Small intestine (tissue), 7 donors: ENCODE data around the gene RBMS3. TPM values are rescaled to one million over a fixed set of nuclear protein-coding genes. Genes with fewer than 3 reads are reported as not detected.
"Not testable (repeated sequence)": the region's sequence is repeated elsewhere in the genome, so short reads cannot be mapped to it uniquely, and the experiment has no call there.

Source experiments
- DNase-seq, 2 donors: peaks; one replicate each; pipeline versions ENCODE4 v3.0.0 to v3.0.0-alpha.2; 2013
- FAIRE-seq: peaks from 2 replicates; lab custom pipeline; 2012; peaks lifted over from hg19 to GRCh38; lab: Jason Lieb, UNC
- H3K27ac ChIP-seq, 3 donors: one replicate each; pipeline ENCODE4 v1.5.1; 2013; ENCODE audit warnings: low read length in 2 of 3, mild to moderate bottlenecking in 2 of 3, control low read depth in 1 of 3, inconsistent platforms in 1 of 3, low read depth in 1 of 3, moderate library complexity in 1 of 3
- H3K27me3 ChIP-seq, 3 donors: one replicate each; pipeline ENCODE4 v1.6.1; 2013; ENCODE audit warnings: low read length in 3 of 3, inconsistent platforms in 1 of 3; ENCODE audit not compliant: control insufficient read depth in 3 of 3, insufficient read depth in 3 of 3
- H3K36me3 ChIP-seq, 3 donors: one replicate each; pipeline ENCODE4 v1.6.1; 2013; ENCODE audit warnings: low read length in 3 of 3, inconsistent platforms in 1 of 3, low read depth in 1 of 3, mild to moderate bottlenecking in 1 of 3, moderate library complexity in 1 of 3; ENCODE audit not compliant: control insufficient read depth in 3 of 3, insufficient read depth in 2 of 3
- H3K4me1 ChIP-seq, 3 donors: one replicate each; pipeline ENCODE4 v1.6.1; 2013; ENCODE audit warnings: low read length in 2 of 3, inconsistent platforms in 1 of 3, low read depth in 1 of 3, mild to moderate bottlenecking in 1 of 3, moderate library complexity in 1 of 3; ENCODE audit not compliant: control insufficient read depth in 3 of 3, insufficient read depth in 2 of 3
- H3K4me3 ChIP-seq, 3 donors: one replicate each; pipeline ENCODE4 v1.5.1; 2013; ENCODE audit warnings: low read length in 3 of 3, control low read depth in 1 of 3, inconsistent platforms in 1 of 3, low read depth in 1 of 3, mild to moderate bottlenecking in 1 of 3, moderate library complexity in 1 of 3
- H3K9me3 ChIP-seq, 2 donors: one replicate each; pipeline ENCODE4 v1.6.1; 2013; ENCODE audit warnings: low read depth in 1 of 2, low read length in 1 of 2; ENCODE audit not compliant: control insufficient read depth in 2 of 2, insufficient read depth in 1 of 2
- WGBS, 3 donors: extraction: QIAGEN DNeasy Blood & Tissue Kit; methylation state at CpG; one replicate each; pipeline ENCODE4 v1.1.7; 2013; 5-methylcytosine and 5-hydroxymethylcytosine counted together
- polyA plus RNA-seq, 4 donors: library from polyadenylated mRNA; stranded (reverse) in 3 of 4; unstranded in 1 of 4; fragments of 200-250 nt in 3 of 4; fragments of 120-200 nt in 1 of 4; gene quantifications; one replicate each; pipeline versions ENCODE4 v1.2.1 to v1.2.3, GENCODE V29; 2013
- donor health status: healthy with polysubstance abuse.
- donor health status: control.
- donor health status: control.
- donor health status: Bipolar disorder and iron deficiency.
- donor health status: healthy.

RBMS3 gene
- polyA plus RNA-seq, 4 donors = 0.81 to 6.4 (median 4.8) TPM; not detected in 1

DNA sequence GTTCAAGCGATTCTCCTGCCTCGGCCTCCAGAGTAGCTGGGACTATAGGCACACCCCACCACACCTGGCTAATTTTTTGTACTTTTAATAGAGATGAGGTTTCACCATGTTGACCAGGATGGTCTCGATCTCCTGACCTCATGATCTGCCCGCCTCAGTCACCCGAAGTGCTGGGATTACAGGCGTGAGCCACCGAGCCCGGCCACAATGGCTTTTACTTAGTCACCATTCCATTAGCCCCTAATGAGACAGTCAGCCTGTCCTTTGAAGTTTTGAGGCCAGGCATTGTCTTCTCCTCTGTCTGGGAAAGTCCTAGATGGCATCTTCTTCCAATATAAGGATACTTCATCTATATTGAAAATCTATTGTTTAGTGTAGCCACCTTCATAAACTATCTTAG is 515.9 kb downstream of the RBMS3 start:
- no peaks in the 10 kb centered on the region for H3K4me1 ChIP-seq
- FAIRE-seq (no peak), DNase-seq (no peak)
- H3K36me3 ChIP-seq = no peaks in the 10 kb centered on the region
- no peak overlapping the region for H3K4me3 ChIP-seq
- no peaks in the 10 kb centered on the region for H3K27me3 ChIP-seq
- WGBS, 3 donors = 93 to 96% (median 95%) methylated on average over 8 of the region's 8 CpGs
- no peak overlapping the region for H3K27ac ChIP-seq
- no peaks in the 10 kb centered on the region for H3K9me3 ChIP-seq

DNA sequence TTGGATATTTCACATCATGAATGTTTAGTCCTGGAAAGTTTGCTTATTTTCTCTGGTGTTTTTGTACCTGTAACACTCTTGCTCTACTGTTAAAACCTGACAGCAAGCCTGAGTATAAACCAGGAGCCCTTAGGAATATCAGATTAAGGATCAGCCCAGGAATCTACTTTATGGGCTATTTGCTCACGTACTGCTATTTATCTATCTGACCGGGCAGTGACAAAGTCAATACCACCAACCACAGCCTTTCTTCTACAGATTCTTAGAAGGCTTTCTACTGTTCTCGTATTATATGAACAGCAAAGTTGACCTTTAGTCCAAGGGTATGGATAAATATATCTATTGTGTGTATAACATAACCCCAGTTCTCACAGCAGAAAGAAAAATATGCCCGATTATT is 521.2 kb downstream of the RBMS3 start:
- no peaks in the 10 kb centered on the region for H3K4me1 ChIP-seq
- no peak overlapping the region for H3K4me3 ChIP-seq
- no peaks in the 10 kb centered on the region for H3K27me3 ChIP-seq
- DNase-seq = no peak
- no peak overlapping the region for H3K27ac ChIP-seq
- no peaks in the 10 kb centered on the region for H3K36me3 ChIP-seq
- 27 to 63% (median 31%) methylated on average over 4 of the region's 4 CpGs for WGBS, 3 donors
- no peaks in the 10 kb centered on the region for H3K9me3 ChIP-seq
- FAIRE-seq = no peak

DNA sequence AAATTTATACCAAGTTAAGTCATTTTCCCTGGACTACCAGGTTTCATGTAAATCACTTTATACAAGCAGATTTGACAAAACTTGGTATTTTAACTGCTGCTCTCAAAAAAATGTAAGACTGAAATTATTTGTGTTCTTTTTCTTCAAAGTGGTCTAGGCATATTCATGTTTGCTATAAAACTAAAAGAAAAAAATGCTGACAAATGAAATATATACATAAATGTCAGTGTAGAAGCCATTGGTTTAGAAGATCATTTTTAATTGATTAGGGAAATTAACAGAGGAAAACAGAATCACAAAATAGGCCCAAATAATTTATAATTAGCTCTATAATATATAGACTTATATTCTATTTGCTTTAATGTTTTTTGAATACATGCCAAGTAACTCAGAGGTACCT is 523.2 kb downstream of the RBMS3 start:
- Histone ChIP-seq H3K4me3 (no peak overlapping the region), H3K9me3 (no peaks in the 10 kb centered on the region), H3K4me1 (no peaks in the 10 kb centered on the region), H3K27me3 (no peaks in the 10 kb centered on the region), H3K36me3 (no peaks in the 10 kb centered on the region), H3K27ac (no peak overlapping the region)
- FAIRE-seq (no peak), DNase-seq (no peak)

DNA sequence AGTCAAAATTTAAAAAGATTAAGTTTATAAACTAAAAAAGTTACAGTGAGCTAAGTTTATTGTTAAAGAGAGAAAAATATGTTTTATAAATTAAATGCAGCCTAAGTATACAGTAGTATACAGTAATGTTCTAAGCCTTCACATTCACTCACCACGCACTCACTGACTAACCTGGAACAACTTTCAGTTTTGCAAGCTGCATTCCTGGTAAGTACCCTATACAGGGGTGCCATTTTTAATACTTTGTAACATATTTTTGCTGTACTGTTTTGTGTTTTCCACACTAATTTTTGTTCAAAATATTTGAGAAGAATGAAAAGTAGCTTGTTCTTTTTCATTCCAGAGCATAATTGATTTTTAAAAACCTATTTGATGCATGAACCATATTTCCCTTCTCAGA is 524.9 kb downstream of the RBMS3 start:
- no peaks in the 10 kb centered on the region for H3K27me3 ChIP-seq
- 0 to 69% (median 37%) methylated on average over 1 of the region's 1 CpG for WGBS, 3 donors
- FAIRE-seq = no peak
- no peak overlapping the region for H3K27ac ChIP-seq
- H3K4me3 ChIP-seq = no peak overlapping the region
- no peak for DNase-seq
- H3K4me1 ChIP-seq = no peaks in the 10 kb centered on the region
- H3K9me3 ChIP-seq = no peaks in the 10 kb centered on the region
- H3K36me3 ChIP-seq = no peaks in the 10 kb centered on the region

DNA sequence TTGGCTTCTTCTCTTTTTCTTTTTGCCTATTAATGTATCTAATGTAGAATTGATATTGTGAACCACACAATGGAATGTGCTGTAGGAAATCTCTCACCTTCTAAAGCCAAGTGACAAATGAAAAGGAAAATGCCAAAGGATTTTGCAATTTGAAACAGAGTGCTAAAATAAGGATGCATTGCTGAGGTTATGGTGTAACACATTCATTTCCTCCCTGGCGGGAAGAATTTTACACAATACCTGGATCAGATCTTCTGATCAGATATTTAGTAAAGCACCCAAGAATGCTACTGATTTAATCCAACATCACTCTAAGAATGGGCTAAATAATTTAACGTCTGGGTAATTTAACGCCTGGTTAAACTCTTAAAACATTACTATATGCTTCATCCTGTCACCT is 527.5 kb downstream of the RBMS3 start:
- H3K4me1 ChIP-seq = not testable (repeated sequence)

DNA sequence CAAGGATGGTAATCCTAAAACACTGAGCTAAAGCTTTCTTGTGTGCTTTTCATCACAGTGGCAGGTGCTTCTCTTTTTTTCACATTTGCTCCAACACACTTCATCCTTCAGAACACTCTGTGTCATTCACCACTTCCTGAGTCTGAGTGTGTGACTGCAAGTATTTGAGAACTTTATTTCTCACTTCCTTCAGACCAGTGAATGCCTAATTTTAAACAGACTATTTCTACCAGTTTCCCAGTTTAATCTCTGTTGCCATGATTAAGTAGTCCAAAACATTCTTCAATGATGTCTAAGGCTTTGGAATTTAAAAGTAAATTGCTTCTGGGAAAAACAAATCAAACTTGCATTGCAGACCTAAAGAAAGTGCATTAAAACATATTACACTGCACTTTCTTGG is 541.2 kb downstream of the RBMS3 start:
- H3K27ac ChIP-seq = no peak overlapping the region
- H3K27me3 ChIP-seq = no peaks in the 10 kb centered on the region
- no peaks in the 10 kb centered on the region for H3K9me3 ChIP-seq
- no peak for FAIRE-seq
- no peak overlapping the region for H3K4me3 ChIP-seq
- DNase-seq = no peak
- H3K36me3 ChIP-seq = no peaks in the 10 kb centered on the region
- H3K4me1 ChIP-seq = no peaks in the 10 kb centered on the region

More for the DNA sequence above, 527.5 kb downstream of the RBMS3 start:
- not testable (repeated sequence) for DNase-seq, H3K27me3 ChIP-seq, H3K36me3 ChIP-seq, FAIRE-seq, H3K27ac ChIP-seq, H3K9me3 ChIP-seq, H3K4me3 ChIP-seq
- WGBS, 3 donors = 85 to 91% (median 89%) methylated on average over 3 of the region's 3 CpGs

DNA sequence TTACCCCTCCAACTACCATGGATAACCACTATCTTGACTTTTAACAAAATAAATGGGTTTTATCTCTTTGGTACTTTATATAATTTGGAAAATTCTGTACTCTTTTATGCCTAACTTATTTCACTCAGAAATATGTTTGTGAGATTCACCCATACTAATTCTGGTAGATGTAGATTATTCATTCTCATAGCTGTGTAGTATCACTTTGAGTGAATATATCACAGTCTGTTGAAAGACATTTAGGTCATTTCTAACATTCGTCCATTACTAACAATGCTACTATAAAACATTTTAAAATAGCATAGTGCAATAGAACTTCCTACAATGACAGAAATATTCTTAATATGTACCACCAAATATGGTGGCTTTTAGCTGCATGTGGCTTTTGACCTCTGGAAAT is 542.4 kb downstream of the RBMS3 start:
- DNase-seq = no peak
- Histone ChIP-seq H3K36me3 (no peaks in the 10 kb centered on the region), H3K4me3 (no peak overlapping the region), H3K27ac (no peak overlapping the region), H3K27me3 (no peaks in the 10 kb centered on the region), H3K4me1 (no peaks in the 10 kb centered on the region), H3K9me3 (no peaks in the 10 kb centered on the region)
- FAIRE-seq = no peak
- WGBS, 3 donors = 60 to 84% (median 73%) methylated on average over 1 of the region's 1 CpG

DNA sequence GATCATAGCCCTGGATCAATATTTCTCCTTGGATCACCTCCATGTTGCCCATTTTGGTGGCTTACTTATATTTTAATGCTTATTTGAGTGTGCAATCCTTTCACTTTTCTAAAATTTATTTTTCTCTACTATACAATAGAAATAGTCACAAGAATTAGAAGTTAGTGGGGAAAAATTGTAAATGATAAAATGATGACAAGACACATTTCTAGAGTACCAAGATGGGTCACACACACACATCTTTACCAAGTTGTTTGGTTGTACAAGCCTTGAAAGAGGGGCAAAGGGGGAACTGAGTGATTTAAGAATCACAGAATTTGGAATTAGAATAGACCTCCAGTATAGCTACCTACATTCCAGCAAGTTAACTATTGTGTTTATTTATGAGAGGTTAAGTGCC is 545.8 kb downstream of the RBMS3 start:
- H3K4me1 ChIP-seq = no peaks in the 10 kb centered on the region
- DNase-seq = no peak

DNA sequence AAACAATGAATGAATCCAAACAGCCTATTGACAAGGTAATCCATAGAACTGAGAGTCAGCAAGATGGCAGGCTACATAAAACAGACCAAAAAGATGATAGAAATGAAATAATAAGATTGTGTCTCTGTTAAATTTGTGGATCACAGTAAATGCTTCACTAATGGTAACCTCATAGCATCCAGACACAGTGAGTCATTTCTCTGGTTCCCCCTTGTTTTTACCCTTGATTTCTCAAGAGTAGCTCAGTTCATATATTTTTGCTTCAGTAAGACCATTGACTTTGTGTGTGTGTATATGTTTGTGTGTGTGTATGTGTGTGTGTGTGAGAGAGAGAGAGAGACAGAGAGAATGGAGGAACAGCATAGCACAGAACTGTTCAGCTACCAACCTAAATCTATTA is 546.9 kb downstream of the RBMS3 start:
- H3K4me1 ChIP-seq = no peaks in the 10 kb centered on the region
- DNase-seq (no peak), FAIRE-seq (no peak)
- H3K4me3 ChIP-seq = no peak overlapping the region
- no peak overlapping the region for H3K27ac ChIP-seq
- no peaks in the 10 kb centered on the region for H3K27me3 ChIP-seq
- H3K9me3 ChIP-seq = peaks cover 0 to 5% of the 10 kb centered on the region in 2 donors
- H3K36me3 ChIP-seq = no peaks in the 10 kb centered on the region

More for the DNA sequence above, 545.8 kb downstream of the RBMS3 start:
- H3K27me3 ChIP-seq = no peaks in the 10 kb centered on the region
- H3K36me3 ChIP-seq = no peaks in the 10 kb centered on the region
- FAIRE-seq = no peak
- H3K4me3 ChIP-seq = no peak overlapping the region
- H3K27ac ChIP-seq = no peak overlapping the region
- no peaks in the 10 kb centered on the region for H3K9me3 ChIP-seq
